ENCODE data around the gene GOLGA6L26.
"Not testable (repeated sequence)": the region's sequence is repeated elsewhere in the genome, so short reads cannot be mapped to it uniquely, and the experiment has no call there.

GRCh38 chr15:23380700-23381099 lies 46.7 kb upstream of the GOLGA6L26 start:
- not testable (repeated sequence) for TF ChIP-seq CTCF, POLR2AphosphoS5, EP300, POLR2A (IDR thresholded peaks at IDR 0.05)

Measured in stomach (tissue), 4 donors.